NCI-H1092 treated with DMSO at 0.1 percent for 48 hours (cell line): ENCODE data around the gene BFSP2.

Experiments used
- DNase-seq: peaks from one replicate; lab custom pipeline; 2025; lab: John Stamatoyannopoulos, UW

The BFSP2 gene, protein sequence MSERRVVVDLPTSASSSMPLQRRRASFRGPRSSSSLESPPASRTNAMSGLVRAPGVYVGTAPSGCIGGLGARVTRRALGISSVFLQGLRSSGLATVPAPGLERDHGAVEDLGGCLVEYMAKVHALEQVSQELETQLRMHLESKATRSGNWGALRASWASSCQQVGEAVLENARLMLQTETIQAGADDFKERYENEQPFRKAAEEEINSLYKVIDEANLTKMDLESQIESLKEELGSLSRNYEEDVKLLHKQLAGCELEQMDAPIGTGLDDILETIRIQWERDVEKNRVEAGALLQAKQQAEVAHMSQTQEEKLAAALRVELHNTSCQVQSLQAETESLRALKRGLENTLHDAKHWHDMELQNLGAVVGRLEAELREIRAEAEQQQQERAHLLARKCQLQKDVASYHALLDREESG

DNA sequence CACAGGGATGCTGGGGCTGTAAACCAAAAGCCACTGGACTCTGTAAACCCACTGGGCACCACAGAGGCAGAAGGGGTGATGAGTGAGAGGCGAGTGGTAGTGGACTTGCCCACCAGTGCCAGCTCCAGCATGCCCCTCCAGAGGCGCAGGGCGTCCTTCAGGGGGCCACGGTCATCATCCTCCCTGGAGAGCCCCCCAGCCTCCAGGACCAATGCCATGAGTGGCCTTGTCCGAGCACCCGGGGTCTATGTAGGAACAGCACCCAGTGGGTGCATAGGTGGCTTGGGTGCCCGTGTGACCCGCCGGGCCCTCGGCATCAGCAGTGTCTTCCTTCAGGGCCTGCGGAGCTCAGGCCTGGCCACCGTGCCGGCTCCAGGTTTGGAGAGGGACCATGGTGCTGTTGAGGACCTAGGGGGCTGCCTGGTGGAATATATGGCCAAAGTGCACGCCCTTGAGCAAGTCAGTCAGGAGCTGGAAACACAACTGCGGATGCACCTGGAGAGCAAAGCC is at the start of gene BFSP2:
TSS of gene BFSP2 (plus strand) at position 51 of the 510 bp plus-strand sequence. CDS start at position 79, 28 bp downstream.
- DNase-seq: no peak

DNA sequence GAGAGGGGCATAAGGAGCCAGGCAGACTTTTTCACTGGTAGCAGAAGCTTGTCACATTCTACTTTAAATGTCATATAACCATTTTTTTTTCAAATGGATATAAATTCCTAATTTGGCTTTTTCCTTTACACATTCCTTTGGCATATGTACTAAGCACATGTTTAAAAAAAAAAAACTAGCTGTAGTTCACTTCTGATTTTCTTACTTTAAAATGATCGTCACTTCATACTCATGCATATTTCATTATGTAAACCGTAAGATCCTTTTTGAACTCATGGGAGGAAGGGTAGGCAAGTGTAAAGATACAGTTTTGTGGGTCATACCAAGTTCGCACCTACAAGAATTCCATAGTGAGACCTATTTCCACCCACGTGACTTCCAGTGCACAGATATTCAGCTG is 45.1 kb upstream of the BFSP2 start:
- DNase-seq: no peak

DNA sequence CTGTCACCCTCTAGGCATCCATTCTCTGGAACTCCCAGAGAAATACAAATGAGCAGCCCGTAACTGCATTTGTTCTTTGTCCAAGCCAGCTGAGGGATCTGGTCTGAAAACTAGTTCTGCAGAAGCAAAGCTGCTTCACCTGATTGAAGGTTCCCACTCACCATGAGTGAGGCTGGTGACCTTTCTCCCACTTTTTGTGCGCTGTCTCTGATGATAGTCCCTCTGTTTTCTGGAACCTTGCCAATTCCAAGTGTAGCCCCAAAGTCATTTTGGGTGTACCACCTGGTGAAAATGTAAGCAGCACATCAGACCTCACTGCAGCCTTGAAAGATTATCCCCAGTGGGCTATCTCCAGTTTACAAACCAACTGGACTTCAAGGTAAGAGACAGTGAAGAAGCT is 39.4 kb upstream of the BFSP2 start:
- DNase-seq: no peak

DNA sequence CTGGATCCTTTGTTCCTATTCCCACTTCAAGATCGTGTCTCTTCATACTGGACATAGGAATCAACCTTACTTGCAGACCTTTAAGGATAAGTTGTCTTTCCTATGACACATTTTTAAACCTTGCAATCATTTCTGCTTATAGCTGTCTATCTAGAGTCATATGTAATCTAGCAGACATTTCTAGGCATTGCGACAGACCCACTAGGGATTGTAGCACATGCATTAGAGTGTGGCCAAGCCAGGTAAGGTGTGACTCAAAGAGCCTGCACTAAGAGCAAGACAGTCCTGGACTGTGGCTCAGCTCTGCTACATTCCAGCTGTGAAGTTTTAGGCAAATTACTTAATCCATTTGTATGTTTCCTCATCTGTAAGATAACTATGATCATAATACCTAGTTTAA is 38.8 kb upstream of the BFSP2 start:
- DNase-seq: no peak

DNA sequence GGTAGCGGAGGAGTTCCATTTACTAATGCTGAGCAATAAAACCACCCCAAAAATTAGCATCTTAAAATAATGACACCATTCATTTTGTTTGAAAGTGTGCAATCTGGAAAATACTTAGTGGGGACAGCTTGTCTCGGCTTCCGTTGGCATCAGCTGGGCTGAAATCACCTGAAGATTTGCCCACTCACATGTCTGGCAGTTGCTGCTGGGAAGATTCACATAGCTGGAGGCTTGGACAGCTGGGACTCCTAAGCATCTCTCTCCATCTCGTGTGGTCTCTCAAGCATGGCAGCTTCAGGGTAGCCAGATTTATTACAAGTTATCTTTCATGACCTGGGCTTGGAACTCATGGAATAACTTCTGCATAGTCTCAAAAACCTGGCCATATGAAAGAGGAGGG is 38.4 kb upstream of the BFSP2 start:
- no peak for DNase-seq

DNA sequence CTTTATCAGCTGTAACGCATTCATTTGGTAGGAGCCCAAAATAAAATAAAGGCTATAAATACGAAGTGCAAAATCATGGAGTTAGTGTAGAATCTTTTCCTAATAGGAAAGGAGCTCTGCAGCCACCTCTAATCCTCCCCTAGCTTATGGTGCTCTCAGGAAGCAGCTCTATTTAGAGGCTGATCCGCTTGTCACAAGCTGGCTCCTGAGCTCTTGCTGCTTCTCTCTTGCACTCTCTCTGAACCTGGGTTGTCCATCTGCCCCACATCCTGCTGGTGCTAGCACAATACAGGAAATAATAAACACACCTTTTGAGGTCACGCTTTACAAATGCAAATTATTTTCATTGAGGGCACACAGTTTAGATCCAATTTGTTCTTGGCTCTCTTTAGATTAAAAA is 37.3 kb upstream of the BFSP2 start:
- no peak for DNase-seq

DNA sequence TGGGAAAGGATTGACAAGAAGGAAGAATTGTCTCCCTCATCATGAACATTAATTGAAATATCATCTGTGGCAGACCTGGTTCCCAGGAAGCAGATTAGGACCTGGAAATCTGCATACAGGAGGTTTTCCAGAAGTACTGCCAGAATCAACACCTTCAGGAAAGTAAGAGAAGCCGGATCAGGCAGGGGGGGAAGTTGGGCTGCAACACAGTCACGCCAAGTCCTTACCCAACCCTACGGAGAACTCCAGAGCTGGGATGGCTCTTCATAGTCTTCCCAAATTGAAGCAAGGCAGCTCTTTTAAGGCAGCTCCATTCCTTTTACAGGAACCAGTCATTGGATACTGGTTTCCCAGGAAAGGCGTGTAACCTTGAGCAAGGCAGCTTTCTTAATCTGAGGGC is 35.2 kb upstream of the BFSP2 start:
- DNase-seq: no peak

DNA sequence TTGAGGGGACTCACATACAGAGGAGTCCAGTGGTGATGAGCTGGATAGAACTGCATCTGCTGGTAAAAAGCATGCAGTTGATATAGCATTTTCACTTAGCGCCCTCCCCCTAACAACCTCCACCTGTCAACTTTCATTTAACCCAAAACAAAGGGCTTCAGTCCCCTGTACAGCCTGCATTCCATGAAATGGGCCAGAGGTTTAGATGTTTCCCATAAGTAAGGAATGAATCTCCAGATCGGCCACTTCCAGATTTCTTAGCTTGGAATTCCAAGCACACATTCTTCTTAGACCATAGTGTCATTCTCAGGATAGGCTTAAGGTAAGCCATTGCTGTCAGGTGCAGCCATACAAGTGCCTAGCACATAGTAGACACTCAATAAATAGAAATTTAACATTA is 32.9 kb upstream of the BFSP2 start:
- no peak for DNase-seq

DNA sequence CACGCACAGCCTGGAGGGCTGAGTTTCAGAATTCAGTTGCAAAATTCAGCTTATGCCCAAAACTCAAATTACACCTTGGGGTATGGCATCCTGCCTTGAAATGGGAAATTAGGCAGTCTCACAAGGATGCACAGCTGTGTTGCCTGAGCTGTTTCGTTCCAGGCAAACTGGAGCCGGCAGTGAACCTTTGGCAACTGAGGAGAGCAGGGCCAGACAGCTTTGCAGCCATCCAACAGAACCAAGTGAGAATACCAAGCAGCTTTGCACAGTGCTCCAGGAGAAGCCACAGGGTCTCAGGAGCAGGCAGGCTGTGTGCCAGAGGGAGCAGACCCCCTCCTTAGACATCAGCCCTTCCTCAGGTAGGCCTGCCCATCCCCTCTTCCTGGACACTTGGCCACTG is 32.5 kb upstream of the BFSP2 start:
- no peak for DNase-seq

DNA sequence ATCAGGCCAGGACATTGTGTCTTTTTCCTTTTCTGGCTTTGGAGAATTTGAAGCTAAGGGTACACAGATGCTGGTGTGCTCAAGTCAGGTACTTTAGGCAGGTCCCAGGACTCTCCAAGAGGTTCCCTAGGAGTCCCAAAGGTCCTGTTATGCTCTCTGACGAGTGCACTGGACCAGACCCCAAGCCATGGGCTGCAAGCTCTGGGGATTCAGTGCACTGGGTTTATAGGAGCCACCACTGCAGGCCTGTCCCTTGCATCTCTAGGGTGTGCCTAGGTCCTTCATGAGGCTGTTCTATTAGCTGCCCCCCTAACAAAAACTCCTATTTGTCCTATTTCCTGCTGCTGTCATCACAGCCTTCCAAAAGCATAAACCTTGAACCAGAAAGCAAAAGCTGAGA is 31.9 kb upstream of the BFSP2 start:
- no peak for DNase-seq

DNA sequence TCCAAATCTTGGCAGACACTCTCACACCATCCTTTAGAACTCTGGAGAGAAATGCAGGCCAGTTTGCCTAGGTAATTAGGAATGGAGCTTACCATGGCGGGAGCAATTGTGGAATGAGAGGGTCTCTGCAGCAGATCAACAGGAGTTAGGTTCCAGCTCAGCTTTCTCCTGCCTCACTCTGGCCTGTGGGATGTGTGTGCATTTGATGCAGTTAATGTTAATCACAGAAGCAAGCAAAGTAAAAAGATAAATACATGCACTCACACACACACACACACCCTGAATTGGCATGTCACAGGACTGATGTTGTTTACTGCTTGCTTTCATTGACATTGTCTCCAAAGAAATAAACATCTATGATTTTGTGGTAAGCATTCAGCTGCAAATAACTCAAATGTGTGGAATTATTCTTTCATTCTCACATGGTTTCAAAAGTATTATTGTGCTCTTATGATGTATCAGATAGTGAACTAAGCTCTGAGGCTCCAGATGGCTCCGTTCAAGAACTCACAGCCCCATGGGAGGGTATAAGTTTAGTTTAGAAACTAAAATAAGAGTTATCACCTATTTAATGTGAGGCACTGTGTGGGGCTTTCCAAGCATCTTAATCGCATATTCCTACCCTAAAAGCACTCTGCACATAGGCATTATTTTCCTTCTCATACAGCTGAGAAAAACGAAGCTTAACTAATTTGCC is 31.3 kb upstream of the BFSP2 start:
- no peak for DNase-seq

DNA sequence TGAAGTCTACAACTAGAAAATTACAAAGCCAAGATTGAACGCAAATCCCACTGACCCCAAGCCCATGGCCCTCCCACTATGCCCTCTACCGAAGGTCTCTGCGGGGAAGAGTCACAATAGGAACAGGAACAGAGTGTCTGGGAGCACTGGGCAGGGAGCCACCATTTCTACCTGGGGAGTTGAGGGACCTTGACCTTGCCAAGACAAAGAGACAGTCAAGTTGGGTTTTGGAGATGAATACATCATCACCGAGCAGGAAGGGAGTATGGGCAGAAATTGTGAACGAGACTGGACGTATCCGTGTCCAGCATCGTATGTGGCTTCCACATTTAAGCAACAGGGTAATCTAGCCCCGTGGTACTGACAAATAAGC is 30.8 kb upstream of the BFSP2 start:
- DNase-seq: no peak

DNA sequence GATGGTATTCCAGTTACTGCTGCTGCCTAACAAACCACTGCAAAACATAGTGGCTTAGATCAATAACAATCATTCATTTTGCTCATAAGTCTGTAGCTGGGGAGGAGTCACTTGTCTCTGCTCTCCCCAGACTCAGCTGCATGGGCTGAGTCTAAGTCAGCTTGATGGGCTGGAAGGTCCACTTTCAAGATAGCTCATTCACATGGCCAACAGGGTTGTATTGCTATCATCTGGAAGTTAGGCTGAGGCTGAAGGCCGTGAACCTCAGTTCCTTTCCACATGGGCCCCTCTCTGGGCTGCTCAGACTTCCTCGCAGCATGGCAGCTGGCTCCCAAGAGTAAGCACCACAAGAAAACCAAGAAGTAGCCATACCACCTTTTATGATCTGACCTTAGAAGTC is 28.7 kb upstream of the BFSP2 start:
- DNase-seq: no peak

DNA sequence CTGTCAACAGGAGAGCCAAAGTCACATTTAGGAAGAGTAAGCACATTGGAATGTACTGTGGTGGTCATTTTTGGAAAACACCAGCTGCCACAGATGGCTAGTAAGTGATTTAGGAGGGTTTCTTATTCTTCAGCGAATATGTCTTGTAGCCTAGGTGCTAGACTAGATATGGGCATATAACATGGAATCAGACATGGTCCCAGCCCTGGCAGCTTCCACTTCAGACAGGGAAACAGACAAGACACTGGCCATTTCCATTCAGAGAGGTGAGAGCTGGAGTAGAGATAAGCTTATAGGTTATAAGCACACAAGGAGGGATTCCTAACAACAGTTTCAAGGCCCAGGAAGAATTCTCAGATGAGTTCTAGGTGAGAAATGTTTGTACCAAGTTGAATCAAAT is 28.2 kb upstream of the BFSP2 start:
- DNase-seq: no peak

DNA sequence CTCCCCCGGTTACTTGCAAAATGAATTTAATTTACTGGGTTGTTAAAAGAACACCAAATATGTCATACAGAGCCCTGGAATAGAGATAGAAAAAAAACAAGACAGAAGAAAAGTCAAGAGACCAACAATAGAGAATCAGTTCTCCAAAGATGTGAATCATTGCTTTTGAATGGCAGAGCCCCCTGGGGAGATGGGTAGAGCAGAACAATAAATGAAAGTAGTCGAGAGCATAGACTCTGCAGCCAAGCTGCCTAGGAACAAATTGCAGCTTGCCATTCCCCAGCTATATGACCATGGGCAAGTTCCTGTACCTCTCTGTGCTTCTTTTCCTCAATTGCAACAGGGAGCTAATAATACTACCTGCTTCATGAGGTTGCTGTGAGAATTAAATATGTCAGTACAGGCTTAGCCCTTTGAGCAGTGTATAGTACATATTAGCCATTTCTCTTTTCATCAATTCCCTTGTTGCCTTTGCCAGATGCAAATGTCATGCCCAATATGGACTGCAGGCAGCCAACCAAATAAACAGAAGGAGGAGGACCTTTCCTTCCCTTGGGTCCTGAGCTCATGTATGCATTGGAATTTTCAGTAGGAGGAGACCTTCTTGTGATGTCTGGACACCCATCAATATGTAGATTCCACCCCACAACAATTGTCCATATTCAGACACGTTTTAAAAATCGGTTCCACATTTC is 25.0 kb upstream of the BFSP2 start:
- DNase-seq: no peak

DNA sequence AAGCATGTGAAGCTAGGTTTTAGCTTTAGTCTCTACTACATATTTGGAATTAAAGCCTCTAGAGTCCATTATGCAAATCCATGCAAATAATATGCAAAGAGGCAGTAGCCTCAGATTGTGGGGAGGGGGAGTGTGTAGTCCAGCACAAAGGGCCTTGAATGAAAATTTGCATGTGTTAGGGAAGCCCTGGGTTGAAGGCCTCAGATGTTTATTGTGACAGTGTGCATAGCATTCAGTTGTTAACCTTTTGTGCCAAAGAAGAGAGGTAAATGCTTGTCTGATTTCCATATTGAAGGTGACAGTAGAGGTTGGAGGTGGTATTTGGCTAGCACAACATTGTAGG is 24.5 kb upstream of the BFSP2 start:
- no peak for DNase-seq

DNA sequence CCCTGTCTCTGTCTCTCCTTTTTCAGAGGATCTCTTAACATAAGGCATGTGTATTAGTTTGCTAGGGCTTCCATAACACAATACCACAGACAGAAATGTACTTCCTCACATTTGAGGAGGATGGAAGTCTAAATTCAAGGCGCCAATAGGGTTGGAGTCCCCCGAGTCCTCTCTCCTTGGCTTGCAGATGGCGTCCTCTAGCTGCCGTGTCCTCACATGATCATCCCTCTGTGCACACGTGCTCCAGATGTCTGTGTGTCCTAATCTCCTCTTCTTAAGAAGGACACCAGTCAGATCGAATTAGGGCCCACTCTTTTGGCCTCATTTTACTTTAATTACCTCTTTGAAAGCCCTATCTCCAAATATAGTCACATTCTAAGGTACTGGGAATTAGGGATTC is 23.0 kb upstream of the BFSP2 start:
- peak; percentile 18 for DNase-seq

DNA sequence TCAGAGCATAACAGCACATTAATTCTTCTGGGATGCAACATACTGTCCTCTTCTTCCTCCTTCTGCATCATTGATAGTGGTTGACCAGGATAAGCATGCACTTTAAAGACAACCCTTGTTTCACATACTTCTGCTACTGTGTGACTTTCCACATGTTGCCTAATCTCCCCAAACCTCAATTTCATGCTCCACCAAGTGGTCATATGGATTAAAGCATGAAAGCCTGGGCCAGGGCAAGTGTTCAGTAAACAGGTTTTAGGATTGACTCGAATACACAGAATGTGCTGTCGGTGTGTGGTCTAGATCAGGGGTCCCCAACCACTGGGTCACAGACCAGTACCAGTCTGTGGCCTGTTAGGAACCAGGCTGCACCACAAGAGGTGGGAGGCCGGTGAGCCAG is 22.5 kb upstream of the BFSP2 start:
- peak; percentile 21 for DNase-seq

DNA sequence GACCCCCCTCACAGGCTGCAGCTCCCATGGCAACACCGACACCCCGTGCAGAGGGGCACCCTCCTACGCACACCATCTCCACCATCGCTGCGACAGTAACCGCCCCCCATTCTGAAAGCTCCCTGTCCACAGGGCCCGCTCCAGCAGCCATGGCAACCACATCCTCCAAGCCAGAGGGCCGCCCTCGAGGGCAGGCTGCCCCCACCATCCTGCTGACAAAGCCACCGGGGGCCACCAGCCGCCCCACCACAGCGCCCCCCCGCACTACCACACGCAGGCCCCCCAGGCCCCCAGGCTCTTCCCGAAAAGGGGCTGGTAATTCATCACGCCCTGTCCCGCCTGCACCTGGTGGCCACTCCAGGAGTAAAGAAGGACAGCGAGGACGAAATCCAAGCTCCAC is 19.9 kb upstream of the BFSP2 start:
- no peak for DNase-seq

DNA sequence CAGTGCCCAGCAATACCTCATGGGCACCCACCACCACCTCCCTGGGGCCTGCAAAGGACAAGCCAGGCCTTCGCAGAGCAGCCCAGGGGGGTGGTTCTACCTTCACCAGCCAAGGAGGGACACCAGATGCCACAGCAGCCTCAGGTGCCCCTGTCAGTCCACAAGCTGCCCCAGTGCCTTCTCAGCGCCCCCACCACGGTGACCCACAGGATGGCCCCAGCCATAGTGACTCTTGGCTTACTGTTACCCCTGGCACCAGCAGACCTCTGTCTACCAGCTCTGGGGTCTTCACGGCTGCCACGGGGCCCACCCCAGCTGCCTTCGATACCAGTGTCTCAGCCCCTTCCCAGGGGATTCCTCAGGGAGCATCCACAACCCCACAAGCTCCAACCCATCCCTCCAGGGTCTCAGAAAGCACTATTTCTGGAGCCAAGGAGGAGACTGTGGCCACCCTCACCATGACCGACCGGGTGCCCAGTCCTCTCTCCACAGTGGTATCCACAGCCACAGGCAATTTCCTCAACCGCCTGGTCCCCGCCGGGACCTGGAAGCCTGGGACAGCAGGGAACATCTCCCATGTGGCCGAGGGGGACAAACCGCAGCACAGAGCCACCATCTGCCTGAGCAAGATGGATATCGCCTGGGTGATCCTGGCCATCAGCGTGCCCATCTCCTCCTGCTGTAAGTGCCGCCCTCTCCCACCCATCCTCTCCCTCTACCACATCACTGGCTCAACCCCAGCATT is 19.2 kb upstream of the BFSP2 start:
- no peak for DNase-seq

DNA sequence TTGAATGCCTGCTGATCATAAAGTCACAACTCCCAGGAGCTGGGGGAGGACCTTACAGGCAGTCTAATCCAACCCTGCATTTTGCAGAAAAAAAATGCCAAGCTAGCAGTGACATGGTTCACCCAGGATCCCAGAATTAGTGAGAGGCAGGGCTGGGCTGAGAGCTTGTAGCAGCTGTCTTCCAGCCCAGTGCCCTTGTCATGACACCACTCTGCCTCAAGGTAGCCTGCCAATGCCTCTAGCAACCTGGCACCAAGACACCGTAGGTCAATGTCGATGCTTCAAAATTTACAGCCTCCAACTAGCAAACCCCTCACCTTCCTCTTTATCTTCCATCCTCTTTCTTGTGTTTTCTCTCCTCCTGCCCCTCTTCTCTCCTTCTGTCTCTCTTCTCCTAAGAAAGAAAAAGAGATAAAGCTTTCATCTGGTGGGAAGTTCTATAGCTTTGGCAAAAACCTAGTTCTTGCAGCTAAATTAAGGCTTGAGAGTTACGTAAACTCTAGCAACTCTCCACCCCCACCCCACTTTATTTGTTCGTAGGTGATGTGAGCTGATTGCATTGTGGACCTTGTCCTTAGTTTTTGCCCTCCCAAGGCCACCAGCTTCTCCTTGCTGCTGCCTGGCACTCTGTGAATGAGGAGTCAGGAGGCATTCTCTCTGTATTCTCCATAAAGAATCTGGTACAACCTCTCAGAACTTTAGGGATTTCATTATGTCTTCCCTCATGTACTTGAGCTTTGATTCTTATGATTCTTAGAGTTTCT is 18.3 kb upstream of the BFSP2 start:
- DNase-seq: no peak

DNA sequence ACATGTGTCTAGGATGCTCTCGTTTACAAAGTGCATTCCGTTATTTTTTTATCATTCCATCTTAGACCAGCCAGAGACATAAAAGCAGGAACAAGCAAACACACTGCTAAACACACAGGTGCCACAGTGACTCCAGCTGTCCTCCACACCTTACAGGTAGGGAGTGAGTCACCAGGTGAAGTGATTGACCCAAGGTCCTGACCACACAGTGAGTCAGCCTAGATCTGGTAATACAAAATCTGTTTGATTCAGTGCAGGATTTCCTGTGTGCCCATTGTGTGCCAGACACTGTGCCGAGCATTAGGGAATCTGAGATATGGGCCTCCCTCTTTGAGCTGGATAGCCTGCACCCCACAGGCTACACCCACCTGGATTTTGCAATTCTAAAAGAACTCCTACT is 16.7 kb upstream of the BFSP2 start:
- no peak for DNase-seq
